ENCODE measurements around the gene EIF3A.

The EIF3A gene

GRCh38 chr10:118994321-118994720 lies 86.3 kb downstream of the EIF3A start:
- no peak overlapping the region for H3K4me3 ChIP-seq (ENCODE audit: low read depth in 1 of 2, low read length in 1 of 2)
- H3K27me3 ChIP-seq: peaks cover 21% of the 10 kb centered on the region
- H3K4me1 ChIP-seq (ENCODE audit: control insufficient read depth in 1 of 2, insufficient read depth in 1 of 2, low read depth in 1 of 2, low read length in 1 of 2): no peaks in the 10 kb centered on the region
- TF ChIP-seq, protein P1, sequence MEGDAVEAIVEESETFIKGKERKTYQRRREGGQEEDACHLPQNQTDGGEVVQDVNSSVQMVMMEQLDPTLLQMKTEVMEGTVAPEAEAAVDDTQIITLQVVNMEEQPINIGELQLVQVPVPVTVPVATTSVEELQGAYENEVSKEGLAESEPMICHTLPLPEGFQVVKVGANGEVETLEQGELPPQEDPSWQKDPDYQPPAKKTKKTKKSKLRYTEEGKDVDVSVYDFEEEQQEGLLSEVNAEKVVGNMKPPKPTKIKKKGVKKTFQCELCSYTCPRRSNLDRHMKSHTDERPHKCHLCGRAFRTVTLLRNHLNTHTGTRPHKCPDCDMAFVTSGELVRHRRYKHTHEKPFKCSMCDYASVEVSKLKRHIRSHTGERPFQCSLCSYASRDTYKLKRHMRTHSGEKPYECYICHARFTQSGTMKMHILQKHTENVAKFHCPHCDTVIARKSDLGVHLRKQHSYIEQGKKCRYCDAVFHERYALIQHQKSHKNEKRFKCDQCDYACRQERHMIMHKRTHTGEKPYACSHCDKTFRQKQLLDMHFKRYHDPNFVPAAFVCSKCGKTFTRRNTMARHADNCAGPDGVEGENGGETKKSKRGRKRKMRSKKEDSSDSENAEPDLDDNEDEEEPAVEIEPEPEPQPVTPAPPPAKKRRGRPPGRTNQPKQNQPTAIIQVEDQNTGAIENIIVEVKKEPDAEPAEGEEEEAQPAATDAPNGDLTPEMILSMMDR (IDR thresholded peaks at IDR 0.05): no peak
- H3K36me3 ChIP-seq: no peaks in the 10 kb centered on the region
- no peak overlapping the region for H3K27ac ChIP-seq
- no peaks in the 10 kb centered on the region for H3K9me3 ChIP-seq

DNA sequence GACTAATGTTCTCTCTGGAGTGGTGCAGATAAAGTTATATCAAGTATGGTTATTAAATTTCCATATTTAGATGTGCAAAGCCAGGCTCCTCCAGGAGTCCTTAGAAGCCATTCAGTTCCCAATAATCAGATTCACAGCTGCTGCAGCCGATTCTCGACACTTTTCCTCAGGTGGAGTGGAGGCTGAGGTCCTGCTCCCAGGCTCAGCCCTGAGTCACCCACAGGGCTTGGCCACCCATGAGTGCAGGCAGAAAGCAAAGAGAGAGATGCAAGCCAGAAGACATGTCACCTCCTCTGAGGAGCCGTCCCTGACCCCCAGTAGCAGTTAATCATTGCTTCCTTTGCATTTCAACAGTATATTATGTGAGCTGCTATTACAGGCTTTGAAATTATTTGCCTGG lies 87.4 kb downstream of the EIF3A start:
- H3K27me3 ChIP-seq: peaks cover 17% of the 10 kb centered on the region
- no peak overlapping the region for H3K27ac ChIP-seq
- TF ChIP-seq, protein P1 (IDR thresholded peaks at IDR 0.05): no peak

DNA sequence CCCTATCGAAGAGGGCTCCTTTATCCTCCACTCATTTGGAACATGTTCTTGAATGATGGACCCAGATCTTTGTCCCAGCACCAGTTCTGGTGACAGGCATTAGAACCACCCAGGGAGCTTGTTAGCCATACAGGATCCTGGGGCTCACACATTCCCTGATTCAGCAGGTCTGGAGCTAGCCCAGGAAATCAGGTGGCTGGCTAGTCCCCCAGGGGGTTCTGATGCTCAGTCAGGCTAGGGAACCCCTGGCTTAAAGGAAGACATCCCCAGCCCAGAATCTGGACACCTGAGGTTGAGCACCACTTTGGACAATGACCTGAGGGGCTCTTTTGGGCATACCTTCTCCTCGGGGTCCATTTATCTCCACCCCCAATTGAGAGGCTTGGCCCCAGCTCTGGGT lies 88.1 kb downstream of the EIF3A start:
- peaks cover 13% of the 10 kb centered on the region for H3K27me3 ChIP-seq
- no peak overlapping the region for H3K27ac ChIP-seq
- TF ChIP-seq, protein P1 (IDR thresholded peaks at IDR 0.05): no peak
- no peaks in the 10 kb centered on the region for H3K36me3 ChIP-seq
- no peaks in the 10 kb centered on the region for H3K4me1 ChIP-seq (ENCODE audit: control insufficient read depth in 1 of 2, insufficient read depth in 1 of 2, low read depth in 1 of 2, low read length in 1 of 2)
- H3K4me3 ChIP-seq (ENCODE audit: low read depth in 1 of 2, low read length in 1 of 2): no peak overlapping the region
- no peaks in the 10 kb centered on the region for H3K9me3 ChIP-seq

More for the DNA sequence above, 87.4 kb downstream of the EIF3A start:
- Histone ChIP-seq H3K4me3 (ENCODE audit: low read depth in 1 of 2, low read length in 1 of 2) (no peak overlapping the region), H3K9me3 (no peaks in the 10 kb centered on the region), H3K36me3 (no peaks in the 10 kb centered on the region), H3K4me1 (ENCODE audit: control insufficient read depth in 1 of 2, insufficient read depth in 1 of 2, low read depth in 1 of 2, low read length in 1 of 2) (no peaks in the 10 kb centered on the region)

- no peaks in the 10 kb centered on the region for H3K36me3 ChIP-seq
- no peak overlapping the region for H3K4me3 ChIP-seq (ENCODE audit: low read depth in 1 of 2, low read length in 1 of 2)
- peaks cover 5% of the 10 kb centered on the region for H3K27me3 ChIP-seq
- H3K4me1 ChIP-seq (ENCODE audit: control insufficient read depth in 1 of 2, insufficient read depth in 1 of 2, low read depth in 1 of 2, low read length in 1 of 2): no peaks in the 10 kb centered on the region
- TF ChIP-seq, protein P1 (IDR thresholded peaks at IDR 0.05): no peak
- no peak overlapping the region for H3K27ac ChIP-seq
- no peaks in the 10 kb centered on the region for H3K9me3 ChIP-seq
These were observed 90.3 kb downstream of the EIF3A start for GRCh38 chr10:118990326-118990725.

DNA sequence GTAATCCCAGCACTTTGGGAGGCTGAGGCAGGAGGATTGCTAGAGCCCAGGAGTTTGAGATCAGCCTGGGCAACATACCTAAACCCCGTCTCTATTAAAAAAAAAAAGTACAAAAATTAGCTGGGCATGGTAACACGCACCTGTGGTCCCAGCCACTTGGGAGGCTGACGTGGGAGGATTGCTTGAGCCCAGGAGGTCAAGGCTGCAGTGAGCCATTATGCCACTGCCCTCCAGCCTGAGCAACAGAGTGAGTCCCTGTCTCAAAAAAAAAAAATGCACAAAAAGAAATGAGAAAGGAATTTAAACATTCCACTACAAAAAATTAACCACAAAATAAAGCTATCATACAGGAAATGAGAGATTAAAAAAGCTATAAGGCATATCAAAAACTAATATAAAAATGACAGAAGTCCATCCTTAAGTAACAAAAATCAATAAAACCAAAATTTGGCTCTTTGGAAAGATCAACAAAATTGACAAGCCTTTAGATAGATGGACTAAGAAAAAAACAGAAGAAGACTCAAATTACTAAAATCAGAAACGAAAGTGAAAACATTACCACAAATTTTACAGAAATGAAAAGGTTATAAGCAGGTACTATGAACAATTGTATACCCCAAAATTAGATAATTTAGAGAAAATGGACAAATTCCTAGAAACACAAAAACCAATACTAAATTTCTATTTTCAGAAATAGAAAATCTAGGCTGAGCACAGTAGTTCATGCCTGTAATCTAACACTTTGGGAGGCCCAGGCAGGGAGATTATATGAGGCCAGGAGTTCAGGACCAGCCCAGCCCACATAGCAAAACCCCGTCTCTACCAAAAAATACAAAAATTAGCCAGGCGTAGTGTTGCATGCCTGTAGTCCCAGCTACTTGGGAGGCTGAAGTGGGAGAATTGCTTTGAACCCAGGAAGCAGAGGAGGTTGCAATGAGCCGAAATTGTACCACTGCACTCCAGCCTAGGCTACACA lies 93.5 kb downstream of the EIF3A start:
- peaks cover 5% of the 10 kb centered on the region for H3K27me3 ChIP-seq

More for the DNA sequence above, 93.5 kb downstream of the EIF3A start:
- TF ChIP-seq, protein P1 (IDR thresholded peaks at IDR 0.05): no peak
- H3K4me3 ChIP-seq (ENCODE audit: low read depth in 1 of 2, low read length in 1 of 2): no peak overlapping the region
- H3K36me3 ChIP-seq: no peaks in the 10 kb centered on the region
- H3K4me1 ChIP-seq (ENCODE audit: control insufficient read depth in 1 of 2, insufficient read depth in 1 of 2, low read depth in 1 of 2, low read length in 1 of 2): no peaks in the 10 kb centered on the region
- H3K27ac ChIP-seq: no peak overlapping the region
- no peaks in the 10 kb centered on the region for H3K9me3 ChIP-seq

All from neutrophil (primary cell).